GM12875 (cell line): Measurements from ENCODE around the gene ZC3H6.
A peak's percentile ranks its signal among the peaks of the same experiment; 100 is the strongest.

Experiments used
- H3K4me3 ChIP-seq: one replicate; pipeline ENCODE4 v1.5.1; 2011; ENCODE audit warnings: low read depth, low read length, control low read depth
- TF ChIP-seq, protein P1 (sequence below): IDR thresholded peaks from 2 replicates; pipeline ENCODE4 v1.5.1; 2011; ENCODE audit warnings: low read depth, mild to moderate bottlenecking, control low read depth, inconsistent platforms, low read length, moderate library complexity, borderline replicate concordance; ENCODE audit not compliant: insufficient read depth

Gene ZC3H6, protein sequence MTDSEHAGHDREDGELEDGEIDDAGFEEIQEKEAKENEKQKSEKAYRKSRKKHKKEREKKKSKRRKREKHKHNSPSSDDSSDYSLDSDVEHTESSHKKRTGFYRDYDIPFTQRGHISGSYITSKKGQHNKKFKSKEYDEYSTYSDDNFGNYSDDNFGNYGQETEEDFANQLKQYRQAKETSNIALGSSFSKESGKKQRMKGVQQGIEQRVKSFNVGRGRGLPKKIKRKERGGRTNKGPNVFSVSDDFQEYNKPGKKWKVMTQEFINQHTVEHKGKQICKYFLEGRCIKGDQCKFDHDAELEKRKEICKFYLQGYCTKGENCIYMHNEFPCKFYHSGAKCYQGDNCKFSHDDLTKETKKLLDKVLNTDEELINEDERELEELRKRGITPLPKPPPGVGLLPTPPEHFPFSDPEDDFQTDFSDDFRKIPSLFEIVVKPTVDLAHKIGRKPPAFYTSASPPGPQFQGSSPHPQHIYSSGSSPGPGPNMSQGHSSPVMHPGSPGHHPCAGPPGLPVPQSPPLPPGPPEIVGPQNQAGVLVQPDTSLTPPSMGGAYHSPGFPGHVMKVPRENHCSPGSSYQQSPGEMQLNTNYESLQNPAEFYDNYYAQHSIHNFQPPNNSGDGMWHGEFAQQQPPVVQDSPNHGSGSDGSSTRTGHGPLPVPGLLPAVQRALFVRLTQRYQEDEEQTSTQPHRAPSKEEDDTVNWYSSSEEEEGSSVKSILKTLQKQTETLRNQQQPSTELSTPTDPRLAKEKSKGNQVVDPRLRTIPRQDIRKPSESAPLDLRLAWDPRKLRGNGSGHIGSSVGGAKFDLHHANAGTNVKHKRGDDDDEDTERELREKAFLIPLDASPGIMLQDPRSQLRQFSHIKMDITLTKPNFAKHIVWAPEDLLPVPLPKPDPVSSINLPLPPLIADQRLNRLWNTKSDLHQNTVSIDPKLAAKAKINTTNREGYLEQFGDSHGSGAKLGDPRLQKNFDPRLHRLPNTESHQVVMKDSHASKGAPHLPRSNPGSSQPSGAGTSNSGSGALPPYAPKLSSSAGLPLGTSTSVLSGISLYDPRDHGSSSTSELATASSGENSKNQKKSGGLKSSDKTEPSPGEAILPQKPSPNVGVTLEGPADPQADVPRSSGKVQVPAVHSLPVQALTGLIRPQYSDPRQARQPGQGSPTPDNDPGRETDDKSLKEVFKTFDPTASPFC

DNA sequence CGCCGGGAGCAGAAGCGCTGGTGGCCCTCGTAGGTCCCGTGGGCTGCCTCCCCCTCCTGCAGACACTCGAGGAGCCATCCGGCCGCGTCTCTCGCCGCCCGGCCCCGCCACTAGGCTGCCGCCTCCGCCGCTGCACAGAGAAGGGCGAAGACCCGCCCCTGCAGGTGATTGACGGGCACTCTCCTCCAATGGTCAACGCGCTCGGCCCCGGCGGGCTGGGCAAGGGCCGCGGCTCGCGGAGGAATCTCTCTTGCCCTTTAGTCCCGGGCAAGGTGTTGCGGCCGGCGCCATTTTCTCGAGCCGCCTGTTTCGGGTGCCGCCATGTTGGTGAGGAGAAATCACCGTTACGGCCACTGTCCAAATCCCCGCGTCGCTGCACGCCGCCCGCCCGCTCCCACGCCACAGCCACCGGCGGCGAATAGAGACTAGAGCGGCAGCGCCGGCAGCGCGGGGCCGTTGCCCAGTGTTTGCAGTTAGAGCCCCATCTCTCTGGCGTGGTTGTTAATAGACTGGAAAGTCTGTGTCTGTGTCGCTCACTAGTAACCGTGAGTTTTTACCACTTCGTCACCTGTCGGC is at the start of gene ZC3H6:
TSS of gene ZC3H6 (plus strand) at position 287 of the 576 bp plus-strand sequence. CDS start 398 bp downstream, outside the sequence.
- peak within 1 kb of the TSS; percentile 73 for H3K4me3 ChIP-seq
- TF ChIP-seq, protein P1, sequence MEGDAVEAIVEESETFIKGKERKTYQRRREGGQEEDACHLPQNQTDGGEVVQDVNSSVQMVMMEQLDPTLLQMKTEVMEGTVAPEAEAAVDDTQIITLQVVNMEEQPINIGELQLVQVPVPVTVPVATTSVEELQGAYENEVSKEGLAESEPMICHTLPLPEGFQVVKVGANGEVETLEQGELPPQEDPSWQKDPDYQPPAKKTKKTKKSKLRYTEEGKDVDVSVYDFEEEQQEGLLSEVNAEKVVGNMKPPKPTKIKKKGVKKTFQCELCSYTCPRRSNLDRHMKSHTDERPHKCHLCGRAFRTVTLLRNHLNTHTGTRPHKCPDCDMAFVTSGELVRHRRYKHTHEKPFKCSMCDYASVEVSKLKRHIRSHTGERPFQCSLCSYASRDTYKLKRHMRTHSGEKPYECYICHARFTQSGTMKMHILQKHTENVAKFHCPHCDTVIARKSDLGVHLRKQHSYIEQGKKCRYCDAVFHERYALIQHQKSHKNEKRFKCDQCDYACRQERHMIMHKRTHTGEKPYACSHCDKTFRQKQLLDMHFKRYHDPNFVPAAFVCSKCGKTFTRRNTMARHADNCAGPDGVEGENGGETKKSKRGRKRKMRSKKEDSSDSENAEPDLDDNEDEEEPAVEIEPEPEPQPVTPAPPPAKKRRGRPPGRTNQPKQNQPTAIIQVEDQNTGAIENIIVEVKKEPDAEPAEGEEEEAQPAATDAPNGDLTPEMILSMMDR: 0 out of 2 replicates have a peak, but pooled peaks have one; percentile 20

DNA sequence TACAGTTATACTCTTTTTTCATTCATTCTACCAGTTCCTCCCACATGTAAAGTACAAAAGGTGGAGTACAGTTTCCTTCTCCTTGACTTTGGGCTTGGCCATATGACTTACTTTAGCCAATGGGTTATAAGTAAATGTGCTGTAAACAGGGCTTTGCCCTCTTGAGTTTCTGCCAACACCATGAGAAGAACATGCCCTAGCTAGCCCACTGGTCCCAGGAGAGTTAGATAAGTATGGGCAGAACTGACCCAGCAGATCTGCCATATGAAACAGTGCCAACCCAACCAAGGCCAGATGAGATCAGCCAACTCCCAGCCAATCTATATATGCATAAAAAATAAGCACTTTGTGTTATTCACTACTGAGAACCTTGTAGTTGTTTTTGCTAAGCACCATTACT is 46.0 kb upstream of the ZC3H6 start:
- H3K4me3 ChIP-seq: no peak overlapping the region
- TF ChIP-seq, protein P1: no peak

DNA sequence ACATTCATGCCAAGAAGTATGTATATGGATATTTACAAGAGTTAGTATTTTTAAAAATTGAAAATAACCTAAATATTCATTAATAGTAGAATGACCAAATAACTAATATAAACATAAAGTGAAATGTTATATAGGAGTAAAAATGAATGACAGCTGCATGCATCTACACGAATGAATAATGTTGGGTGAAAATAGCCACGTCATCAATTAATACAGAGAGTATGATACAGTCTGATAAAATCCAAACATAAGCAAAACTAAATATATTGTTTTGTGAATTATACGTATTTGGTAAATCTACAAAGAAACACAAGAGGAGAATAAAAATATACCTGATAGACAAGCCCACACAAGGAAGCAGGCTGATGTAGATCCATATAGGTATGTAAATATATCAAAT is 45.0 kb upstream of the ZC3H6 start:
- TF ChIP-seq, protein P1: no peak
- H3K4me3 ChIP-seq: no peak overlapping the region

DNA sequence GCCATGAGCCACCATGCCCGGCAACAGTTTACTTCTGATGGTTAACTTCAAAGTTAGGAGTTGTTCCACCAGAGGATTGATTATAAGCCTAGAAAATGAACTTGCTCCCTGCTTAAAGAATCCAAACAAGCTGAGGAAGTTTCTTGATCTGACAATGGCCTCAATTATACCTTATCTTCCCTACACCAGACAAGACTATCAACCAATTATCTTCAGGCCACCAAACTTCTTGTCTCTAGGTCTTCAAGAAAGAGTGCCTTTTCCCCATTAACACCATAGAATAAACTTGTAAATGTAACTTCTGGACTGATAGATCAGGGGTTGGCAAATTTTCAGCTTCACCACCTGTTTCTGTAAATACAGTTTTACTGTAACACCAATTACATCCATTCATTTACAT is 35.5 kb upstream of the ZC3H6 start:
- TF ChIP-seq, protein P1: no peak
- no peak overlapping the region for H3K4me3 ChIP-seq

DNA sequence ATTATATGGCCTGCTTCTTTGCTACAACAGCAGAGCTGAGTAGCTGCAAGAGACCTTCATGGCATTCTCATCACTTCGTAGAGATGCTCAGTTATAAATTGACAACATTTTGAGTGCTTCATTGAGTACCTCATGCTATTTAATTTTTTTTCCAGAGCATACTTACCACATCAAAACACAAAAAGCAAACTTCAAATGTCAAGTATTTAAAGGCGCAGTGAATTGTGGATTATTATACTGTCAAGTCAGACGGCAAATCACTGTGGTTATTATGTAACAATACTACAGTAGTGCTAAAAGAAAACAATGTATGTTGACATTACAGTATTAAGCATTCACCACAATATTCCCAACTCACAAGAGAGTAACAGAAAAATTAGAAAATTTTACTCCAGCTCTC is 33.0 kb upstream of the ZC3H6 start:
- TF ChIP-seq, protein P1: no peak
- H3K4me3 ChIP-seq: no peak overlapping the region

DNA sequence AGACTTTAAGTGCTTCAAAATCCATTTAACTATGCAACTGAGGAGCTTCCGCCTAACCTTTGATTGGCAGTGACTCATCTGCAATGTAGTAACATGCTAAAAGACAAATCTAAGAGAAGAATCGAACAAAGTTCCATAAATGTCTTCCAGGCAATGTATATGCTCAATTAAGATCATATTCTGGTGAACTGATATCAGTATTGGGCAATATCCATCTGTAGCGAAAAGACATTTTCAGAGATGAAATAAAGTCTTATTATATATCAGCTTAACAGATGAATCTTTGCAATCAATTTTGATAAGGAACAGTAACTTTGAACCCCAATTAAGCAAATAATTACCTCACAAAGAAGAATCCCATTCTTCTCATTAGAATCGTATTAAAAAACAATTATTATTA is 32.2 kb upstream of the ZC3H6 start:
- TF ChIP-seq, protein P1: no peak
- H3K4me3 ChIP-seq: no peak overlapping the region
